OCI-LY1 (cell line): ENCODE measurements around the gene SHLD1.

Experiments used
- H2AFZ ChIP-seq: fragments of 200-600 bp; sonication (generic), shearing (Covaris generic); 2 replicates; pipeline ENCODE4 v1.6.0; 2014; ENCODE audit warnings: antibody characterized with exemption, mild to moderate bottlenecking, low read length
- H3F3A ChIP-seq: fragments of 200-600 bp; sonication (generic), shearing (Covaris generic); 2 replicates; pipeline ENCODE4 v1.6.0; 2014; ENCODE audit warnings: mild to moderate bottlenecking, antibody characterized with exemption, low read length, moderate library complexity; ENCODE audit not compliant: insufficient read depth
- H3K27ac ChIP-seq: fragments of 200-600 bp; sonication (generic); 2 replicates; pipeline ENCODE4 v1.5.1; 2014; ENCODE audit warnings: low read length, mixed run types, mild to moderate bottlenecking, low read depth; ENCODE audit not compliant: poor library complexity, severe bottlenecking
- H3K27me3 ChIP-seq: fragments of 200-600 bp; sonication (generic); 2 replicates; pipeline ENCODE4 v1.6.0; 2014; ENCODE audit warnings: antibody characterized with exemption, mild to moderate bottlenecking, low read length, moderate library complexity; ENCODE audit not compliant: insufficient read depth
- H3K36me3 ChIP-seq: fragments of 200-600 bp; sonication (generic); 2 replicates; pipeline ENCODE4 v1.6.1; 2014; ENCODE audit warnings: mild to moderate bottlenecking, antibody characterized with exemption, low read length, moderate library complexity, mixed read lengths; ENCODE audit not compliant: insufficient read depth
- H3K4me1 ChIP-seq: fragments of 200-600 bp; sonication (generic); 2 replicates; pipeline ENCODE4 v1.5.1; 2014; ENCODE audit warnings: mild to moderate bottlenecking, low read length, moderate library complexity; ENCODE audit not compliant: insufficient read depth, severe bottlenecking
- H3K4me2 ChIP-seq: fragments of 200-600 bp; sonication (generic), shearing (Covaris generic); 2 replicates; pipeline ENCODE4 v1.6.1; 2014; ENCODE audit warnings: low read length
- H3K4me3 ChIP-seq: fragments of 200-600 bp; sonication (generic); 2 replicates; pipeline ENCODE4 v1.5.1; 2014; ENCODE audit warnings: low read length, low read depth, mild to moderate bottlenecking, mixed read lengths; ENCODE audit not compliant: poor library complexity, severe bottlenecking
- H3K79me2 ChIP-seq: fragments of 200-600 bp; shearing (Covaris generic); 2 replicates; pipeline ENCODE4 v1.6.1; 2016; ENCODE audit warnings: mixed run types, low read length, mixed read lengths; ENCODE audit not compliant: insufficient read depth
- H3K9ac ChIP-seq: fragments of 200-600 bp; sonication (generic), shearing (Covaris generic); 2 replicates; pipeline ENCODE4 v1.6.1; 2014; ENCODE audit warnings: mild to moderate bottlenecking, low read length, mixed read lengths
- H3K9me2 ChIP-seq: fragments of 200-600 bp; sonication (generic), shearing (Covaris generic); 2 replicates; pipeline ENCODE4 v1.6.1; 2014; ENCODE audit warnings: low read depth, mild to moderate bottlenecking, low read length, mixed read lengths
- H3K9me3 ChIP-seq: fragments of 200-600 bp; shearing (Covaris generic); 2 replicates; pipeline ENCODE4 v1.6.1; 2014; ENCODE audit warnings: low read length, mixed read lengths
- H4K20me1 ChIP-seq: fragments of 200-600 bp; sonication (generic), shearing (Covaris generic); 2 replicates; pipeline ENCODE4 v1.6.0; 2016; ENCODE audit warnings: mild to moderate bottlenecking, low read length; ENCODE audit not compliant: insufficient read depth
- EZH2 ChIP-seq: fragments of 200-600 bp; sonication (generic), shearing (Covaris generic); IDR thresholded peaks from 2 replicates; pipeline ENCODE4 v1.8.0; 2017; ENCODE audit warnings: borderline replicate concordance, mixed run types, mild to moderate bottlenecking, antibody characterized with exemption, low read length, moderate library complexity, mixed read lengths
- TF ChIP-seq, protein P1 (sequence below): fragments of 200-600 bp; sonication (generic), shearing (Covaris generic); IDR thresholded peaks from 2 replicates; pipeline ENCODE4 v1.5.1; 2017; ENCODE audit warnings: mild to moderate bottlenecking, antibody characterized with exemption, low read length, moderate library complexity, mixed read lengths

The SHLD1 gene

DNA sequence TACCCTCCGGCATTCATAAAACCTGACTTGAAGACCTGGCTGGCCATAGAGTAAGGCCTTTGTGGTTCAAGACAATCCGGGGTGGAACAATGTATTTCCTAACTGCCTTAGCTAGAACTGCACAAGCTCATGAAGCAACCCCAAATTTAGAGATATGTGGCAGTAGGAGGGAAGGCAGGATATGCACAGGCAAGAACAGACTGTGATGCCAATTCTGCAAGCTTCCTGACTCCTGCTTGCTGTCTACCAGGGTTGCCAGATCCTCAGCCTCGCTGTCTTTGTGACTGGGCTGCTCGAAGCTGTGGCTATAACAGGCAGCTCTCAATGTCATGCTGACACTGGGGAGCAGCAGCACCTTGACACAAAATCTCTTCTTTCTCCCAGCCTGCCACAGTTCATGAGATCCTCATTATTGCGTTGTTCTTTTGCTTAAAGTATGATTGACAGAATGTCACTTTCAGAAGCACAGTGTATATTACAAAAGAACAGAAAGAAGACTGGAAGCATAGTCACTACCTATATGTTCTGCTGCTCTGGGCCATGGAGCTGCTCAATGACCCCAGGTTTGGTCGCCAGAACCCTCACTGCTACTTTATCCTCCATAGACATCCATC is 18.3 kb upstream of the SHLD1 start:
- Histone ChIP-seq H2AFZ (no peak overlapping the region; the same call in 1 of the 2 replicates), H3K4me1 (peaks cover 48% of the 10 kb centered on the region), H3K27me3 (no peaks in the 10 kb centered on the region), H3K9me3 (0 out of 2 replicates have a peak, but pooled peaks cover 3% of the 10 kb centered on the region), H3K4me3 (no peak overlapping the region), H4K20me1 (no peaks in the 10 kb centered on the region), H3K36me3 (no peaks in the 10 kb centered on the region), H3K79me2 (no peaks in the 10 kb centered on the region), H3K9me2 (no peaks in the 10 kb centered on the region), H3K4me2 (peak overlapping the region; percentile 15; the same call in 1 of the 2 replicates), H3K27ac (peak overlapping the region; percentile 53), H3F3A (no peaks in the 10 kb centered on the region), H3K9ac (no peak overlapping the region; the same call in 1 of the 2 replicates)
- no peak for TF ChIP-seq EZH2
- TF ChIP-seq, protein P1, sequence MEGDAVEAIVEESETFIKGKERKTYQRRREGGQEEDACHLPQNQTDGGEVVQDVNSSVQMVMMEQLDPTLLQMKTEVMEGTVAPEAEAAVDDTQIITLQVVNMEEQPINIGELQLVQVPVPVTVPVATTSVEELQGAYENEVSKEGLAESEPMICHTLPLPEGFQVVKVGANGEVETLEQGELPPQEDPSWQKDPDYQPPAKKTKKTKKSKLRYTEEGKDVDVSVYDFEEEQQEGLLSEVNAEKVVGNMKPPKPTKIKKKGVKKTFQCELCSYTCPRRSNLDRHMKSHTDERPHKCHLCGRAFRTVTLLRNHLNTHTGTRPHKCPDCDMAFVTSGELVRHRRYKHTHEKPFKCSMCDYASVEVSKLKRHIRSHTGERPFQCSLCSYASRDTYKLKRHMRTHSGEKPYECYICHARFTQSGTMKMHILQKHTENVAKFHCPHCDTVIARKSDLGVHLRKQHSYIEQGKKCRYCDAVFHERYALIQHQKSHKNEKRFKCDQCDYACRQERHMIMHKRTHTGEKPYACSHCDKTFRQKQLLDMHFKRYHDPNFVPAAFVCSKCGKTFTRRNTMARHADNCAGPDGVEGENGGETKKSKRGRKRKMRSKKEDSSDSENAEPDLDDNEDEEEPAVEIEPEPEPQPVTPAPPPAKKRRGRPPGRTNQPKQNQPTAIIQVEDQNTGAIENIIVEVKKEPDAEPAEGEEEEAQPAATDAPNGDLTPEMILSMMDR = no peak

DNA sequence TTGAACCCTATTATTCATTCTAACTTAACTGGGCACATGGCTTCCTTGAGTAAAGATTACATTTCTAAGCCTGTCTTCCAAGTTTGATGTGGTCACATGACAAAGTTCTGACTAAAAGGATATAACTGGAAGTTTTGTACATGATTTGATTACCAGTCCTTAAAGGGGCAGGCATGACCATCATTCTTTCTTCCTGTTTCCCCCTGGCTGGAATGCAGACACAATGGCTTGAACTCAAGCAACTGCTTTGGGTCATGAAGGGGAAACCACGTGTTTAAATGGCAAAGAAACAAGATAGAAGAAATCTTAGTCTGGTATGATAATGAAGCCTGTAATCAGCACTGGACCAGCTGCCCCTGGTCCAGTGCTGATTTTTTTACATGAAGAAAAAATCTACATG is 15.6 kb upstream of the SHLD1 start:
- TF ChIP-seq EZH2 = no peak
- TF ChIP-seq, protein P1 = no peak
- no peaks in the 10 kb centered on the region for H3K9me2 ChIP-seq
- no peaks in the 10 kb centered on the region for H3K79me2 ChIP-seq
- H3K9me3 ChIP-seq = no peaks in the 10 kb centered on the region
- H3K36me3 ChIP-seq = no peaks in the 10 kb centered on the region
- H3K4me1 ChIP-seq = peaks cover 67% of the 10 kb centered on the region
- H4K20me1 ChIP-seq = no peaks in the 10 kb centered on the region
- H3K4me2 ChIP-seq = no peak overlapping the region
- H3K4me3 ChIP-seq = no peak overlapping the region
- no peaks in the 10 kb centered on the region for H3F3A ChIP-seq
- no peaks in the 10 kb centered on the region for H3K27me3 ChIP-seq
- H3K9ac ChIP-seq = no peak overlapping the region
- H3K27ac ChIP-seq = peak overlapping the region; percentile 37
- H2AFZ ChIP-seq = no peak overlapping the region

DNA sequence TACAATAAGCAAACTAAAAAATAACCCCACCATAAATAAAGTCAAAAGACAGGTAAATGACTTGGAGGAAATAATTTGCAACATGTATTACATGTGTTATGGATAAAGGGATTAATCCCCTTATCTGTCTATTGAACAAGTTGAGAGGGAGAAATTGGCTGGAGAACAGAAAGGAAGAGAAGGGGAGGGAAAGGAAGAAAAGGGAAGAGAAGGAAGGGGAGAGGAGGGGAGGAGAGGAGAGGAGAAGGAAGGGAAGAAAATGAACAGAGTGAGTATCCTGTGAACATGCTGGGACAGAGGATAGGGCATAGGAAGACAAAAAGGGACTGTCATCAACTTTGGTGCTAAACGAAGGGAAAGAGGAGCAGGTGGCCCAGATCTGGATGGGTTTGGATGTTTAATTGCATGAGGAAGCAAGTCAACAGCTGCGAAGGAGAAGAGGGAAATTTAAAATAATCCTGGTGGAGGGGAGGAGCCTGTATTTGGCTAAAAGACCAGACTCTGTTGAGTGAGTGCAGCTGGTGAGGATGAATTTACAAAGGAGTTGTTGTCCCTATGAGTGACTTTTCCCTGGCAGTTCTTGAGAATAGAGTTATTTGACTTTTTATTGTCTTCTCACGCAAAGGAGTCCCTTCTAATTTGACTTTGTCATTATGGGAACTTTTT is 14.2 kb upstream of the SHLD1 start:
- H4K20me1 ChIP-seq = no peaks in the 10 kb centered on the region
- H3K4me1 ChIP-seq = peaks cover 79% of the 10 kb centered on the region
- no peaks in the 10 kb centered on the region for H3K9me3 ChIP-seq
- no peaks in the 10 kb centered on the region for H3K36me3 ChIP-seq
- peak overlapping the region; percentile 95 for H3K27ac ChIP-seq
- no peaks in the 10 kb centered on the region for H3K9me2 ChIP-seq
- H2AFZ ChIP-seq = no peak overlapping the region
- H3K79me2 ChIP-seq = no peaks in the 10 kb centered on the region
- no peak overlapping the region for H3K4me3 ChIP-seq
- H3F3A ChIP-seq = no peaks in the 10 kb centered on the region
- peak overlapping the region; percentile 9; the same call in 1 of the 2 replicates for H3K9ac ChIP-seq
- no peak overlapping the region for H3K4me2 ChIP-seq
- H3K27me3 ChIP-seq = no peaks in the 10 kb centered on the region
- no peak for TF ChIP-seq EZH2

DNA sequence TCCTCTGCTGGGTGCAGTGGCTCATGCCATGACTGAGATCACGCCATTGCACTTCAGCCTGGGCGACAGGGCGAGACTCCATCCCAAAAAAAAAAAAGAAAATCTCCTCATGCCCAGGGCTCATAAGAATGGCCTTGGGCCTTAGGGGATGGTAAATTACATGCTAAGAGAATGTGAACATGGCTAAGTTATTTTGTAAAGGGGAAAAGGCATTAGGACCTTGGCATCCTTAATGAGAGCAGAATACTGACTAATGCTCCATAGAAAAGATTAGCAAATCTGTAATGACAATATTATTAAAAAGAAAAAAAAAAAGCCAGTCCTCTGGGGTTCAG is 12.6 kb upstream of the SHLD1 start:
- no peak overlapping the region for H2AFZ ChIP-seq
- peak overlapping the region; percentile 48 for H3K4me3 ChIP-seq
- no peak for TF ChIP-seq EZH2
- TF ChIP-seq, protein P1 = no peak
- H3K9ac ChIP-seq = peak overlapping the region; percentile 56
- no peaks in the 10 kb centered on the region for H3F3A ChIP-seq
- H3K9me3 ChIP-seq = no peaks in the 10 kb centered on the region
- no peaks in the 10 kb centered on the region for H4K20me1 ChIP-seq
- H3K4me2 ChIP-seq = peak overlapping the region; percentile 68
- H3K4me1 ChIP-seq = peaks cover 71% of the 10 kb centered on the region
- no peaks in the 10 kb centered on the region for H3K9me2 ChIP-seq
- no peaks in the 10 kb centered on the region for H3K79me2 ChIP-seq
- H3K36me3 ChIP-seq = no peaks in the 10 kb centered on the region
- H3K27ac ChIP-seq = peak overlapping the region; percentile 95
- H3K27me3 ChIP-seq = no peaks in the 10 kb centered on the region
